ENCODE measurements around the gene AIG1. TPM values are rescaled to one million over a fixed set of nuclear protein-coding genes. Genes with fewer than 3 reads are reported as not detected.

The AIG1 gene
- total RNA-seq, 2 experiments from 2014 or later, result 21.2 to 22.8 TPM

DNA sequence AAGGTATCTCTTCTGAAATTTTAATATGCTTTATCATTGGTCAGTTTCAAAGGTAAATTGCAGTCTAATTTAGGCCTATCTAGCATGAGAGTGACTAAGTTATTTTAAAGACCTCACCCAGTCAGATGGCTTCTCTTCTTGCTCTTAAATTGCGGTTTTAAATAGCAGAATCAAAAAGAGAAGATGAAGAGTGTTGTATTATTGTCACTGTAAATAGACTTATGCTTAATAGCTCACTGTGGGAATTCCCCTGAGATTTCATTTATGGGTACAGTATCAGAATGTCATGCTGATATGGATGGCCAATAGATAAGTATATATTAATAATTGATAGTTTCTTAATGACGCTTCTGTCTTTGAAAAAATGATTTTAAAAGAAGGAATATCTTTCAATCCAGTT, 35.7 kb downstream of the AIG1 start:
- CTCF ChIA-PET, result interaction anchor here (1.0 kb wide), 1 partner anchor 9 kb away, joined by 3 read pairs; no protein-coding TSS in a partner anchor
- H3K9me3 Mint-ChIP-seq (ENCODE audit: low read depth), result no peaks in the 10 kb centered on the region

DNA sequence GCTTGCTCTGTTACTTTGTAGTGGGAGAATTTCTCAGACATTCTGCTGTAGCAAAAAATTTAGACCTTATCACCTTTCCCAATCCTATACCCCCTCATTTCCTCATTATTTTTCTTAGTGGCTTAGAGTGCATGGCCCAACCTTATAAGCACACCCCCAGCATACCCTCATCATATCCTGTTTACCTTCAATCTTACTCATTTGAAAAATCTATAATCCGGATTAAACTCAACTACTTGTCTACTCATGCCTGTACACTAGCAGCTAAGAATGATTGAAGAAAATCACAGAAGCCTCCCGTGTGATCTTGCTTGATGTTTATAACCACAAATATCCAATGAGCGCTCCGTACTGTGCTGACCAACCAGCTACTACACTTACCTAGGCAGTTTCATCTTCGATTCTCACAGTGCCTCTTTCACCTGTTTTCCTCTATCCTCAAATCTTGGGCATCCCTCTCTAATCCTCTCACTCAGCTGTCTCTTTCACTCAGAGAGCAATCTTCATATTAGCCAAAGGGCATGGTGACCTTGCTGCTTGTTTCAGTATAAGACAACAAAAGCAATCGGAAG, 36.6 kb downstream of the AIG1 start:
- peaks cover 8% of the 10 kb centered on the region for H3K4me1 Mint-ChIP-seq
- no peak overlapping the region for H3K4me3 Mint-ChIP-seq
- CTCF ChIA-PET, result interaction anchor here (1.0 kb wide), 1 partner anchor 10 kb away, joined by 3 read pairs; no protein-coding TSS in a partner anchor
- H3K9me3 Mint-ChIP-seq (ENCODE audit: low read depth), result no peaks in the 10 kb centered on the region
- intact Hi-C loops (cut with DNase I, micrococcal nuclease), result no loop called here
- no peaks in the 10 kb centered on the region for H3K27me3 Mint-ChIP-seq
- POLR2A ChIA-PET, result no interaction called here
- ATAC-seq (peak; percentile 97), DNase-seq (no peak)
- H3K27ac Mint-ChIP-seq, result no peak overlapping the region
- H3K36me3 Mint-ChIP-seq (ENCODE audit: low read depth), result no peaks in the 10 kb centered on the region

More for the DNA sequence above, 35.7 kb downstream of the AIG1 start:
- Mint-ChIP-seq H3K27me3 (no peaks in the 10 kb centered on the region), H3K27ac (no peak overlapping the region), H3K4me1 (peaks cover 8% of the 10 kb centered on the region), H3K4me3 (no peak overlapping the region), H3K36me3 (ENCODE audit: low read depth) (no peaks in the 10 kb centered on the region)
- intact Hi-C loops (cut with DNase I, micrococcal nuclease), result no loop called here
- DNase-seq, result no peak
- ATAC-seq, result no peak
- POLR2A ChIA-PET, result no interaction called here

DNA sequence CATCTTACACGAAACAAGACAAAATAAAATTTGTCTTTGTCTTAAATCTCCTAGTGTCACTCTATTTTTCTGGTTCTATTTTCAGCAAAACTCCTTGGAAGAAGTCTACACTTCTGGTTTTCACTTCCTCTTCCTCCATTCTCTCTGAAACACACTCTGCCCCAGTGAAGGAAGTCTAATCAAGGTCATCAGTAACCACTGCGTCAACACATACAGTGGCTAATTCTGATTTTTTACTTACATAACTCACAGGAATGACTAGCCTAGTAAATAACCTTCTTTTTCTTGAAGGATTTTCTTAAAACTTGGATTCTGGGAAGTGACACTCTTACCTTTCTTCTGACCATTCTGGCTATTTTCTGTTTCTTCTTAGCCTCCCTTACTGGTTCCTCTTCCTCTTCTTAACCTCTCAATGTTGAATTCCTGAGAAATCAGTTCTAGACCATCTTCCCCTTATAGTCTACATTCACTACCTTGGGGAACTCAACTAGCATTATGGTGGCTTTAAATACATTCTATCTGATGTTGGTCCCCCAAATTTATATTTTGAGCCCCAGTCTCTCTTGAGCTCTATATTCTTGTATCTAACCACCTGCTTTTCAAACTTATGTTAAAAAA, 37.5 kb downstream of the AIG1 start:
- intact Hi-C loops (cut with DNase I, micrococcal nuclease), result no loop called here
- H3K4me3 Mint-ChIP-seq, result no peak overlapping the region
- no peaks in the 10 kb centered on the region for H3K9me3 Mint-ChIP-seq (ENCODE audit: low read depth)
- no peak for DNase-seq
- ChIA-PET CTCF (interaction anchor here (1.5 kb wide), 1 partner anchor 33 kb away, joined by 3 read pairs; no protein-coding TSS in a partner anchor), POLR2A (no interaction called here)
- no peaks in the 10 kb centered on the region for H3K27me3 Mint-ChIP-seq
- peaks cover 7% of the 10 kb centered on the region for H3K4me1 Mint-ChIP-seq
- ATAC-seq, result no peak
- no peaks in the 10 kb centered on the region for H3K36me3 Mint-ChIP-seq (ENCODE audit: low read depth)
- H3K27ac Mint-ChIP-seq, result no peak overlapping the region

DNA sequence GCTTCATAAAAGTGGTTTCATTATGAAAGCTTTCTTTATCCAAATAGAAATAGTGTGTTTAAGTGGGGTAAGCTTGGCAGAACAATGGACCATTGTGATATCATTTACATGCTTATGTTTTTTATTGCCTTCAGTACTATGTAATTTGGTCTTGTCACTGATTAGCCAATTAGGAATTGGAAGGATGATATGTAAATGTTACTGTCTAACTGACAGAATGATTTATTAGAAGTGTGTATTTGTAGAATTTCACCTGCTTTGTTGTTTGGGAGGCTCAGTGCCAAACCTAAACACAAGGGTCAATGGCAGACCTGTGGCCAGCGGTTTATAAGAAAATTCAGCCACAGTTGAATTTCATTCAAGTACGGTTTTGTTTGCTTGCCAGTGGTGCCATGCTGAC, 39.0 kb downstream of the AIG1 start:
- no peak for ATAC-seq
- ChIA-PET CTCF (interaction anchor here (0.7 to 1.5 kb wide), 2 partner anchors 14 to 31 kb away, joined by 3 read pairs; no protein-coding TSS in a partner anchor), POLR2A (no interaction called here)
- H3K9me3 Mint-ChIP-seq (ENCODE audit: low read depth), result no peaks in the 10 kb centered on the region
- DNase-seq, result no peak
- intact Hi-C loops (cut with DNase I, micrococcal nuclease), result no loop called here
- no peak overlapping the region for H3K27ac Mint-ChIP-seq
- H3K36me3 Mint-ChIP-seq (ENCODE audit: low read depth), result no peaks in the 10 kb centered on the region
- no peaks in the 10 kb centered on the region for H3K27me3 Mint-ChIP-seq
- no peak overlapping the region for H3K4me3 Mint-ChIP-seq
- peaks cover 6% of the 10 kb centered on the region for H3K4me1 Mint-ChIP-seq

DNA sequence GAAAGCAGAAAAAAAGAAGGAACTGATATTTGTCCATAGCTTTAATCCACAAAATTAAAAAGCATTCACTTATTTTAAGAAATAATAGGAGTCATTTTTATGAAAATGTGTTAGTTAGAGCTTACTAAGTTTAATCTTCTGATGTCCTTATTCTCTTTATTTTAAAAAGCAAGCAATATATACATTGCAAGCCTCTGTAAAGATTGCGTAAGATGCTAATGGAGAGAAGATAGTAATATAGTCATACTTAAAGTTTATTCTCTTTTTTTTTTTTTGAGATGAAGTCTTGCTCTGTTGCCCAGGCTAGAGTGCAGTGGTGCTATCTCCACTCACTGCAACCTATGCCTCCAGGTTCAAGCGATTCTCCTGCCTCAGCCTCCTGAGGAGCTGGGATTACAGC, 39.7 kb downstream of the AIG1 start:
- H3K4me3 Mint-ChIP-seq, result no peak overlapping the region
- H3K36me3 Mint-ChIP-seq (ENCODE audit: low read depth), result no peaks in the 10 kb centered on the region
- ATAC-seq, result no peak
- POLR2A ChIA-PET, result no interaction called here
- DNase-seq, result no peak
- intact Hi-C loops (cut with DNase I, micrococcal nuclease), result no loop called here
- CTCF ChIA-PET, result no interaction called here
- peaks cover 6% of the 10 kb centered on the region for H3K4me1 Mint-ChIP-seq
- H3K9me3 Mint-ChIP-seq (ENCODE audit: low read depth), result no peaks in the 10 kb centered on the region
- H3K27me3 Mint-ChIP-seq, result no peaks in the 10 kb centered on the region
- H3K27ac Mint-ChIP-seq, result no peak overlapping the region

DNA sequence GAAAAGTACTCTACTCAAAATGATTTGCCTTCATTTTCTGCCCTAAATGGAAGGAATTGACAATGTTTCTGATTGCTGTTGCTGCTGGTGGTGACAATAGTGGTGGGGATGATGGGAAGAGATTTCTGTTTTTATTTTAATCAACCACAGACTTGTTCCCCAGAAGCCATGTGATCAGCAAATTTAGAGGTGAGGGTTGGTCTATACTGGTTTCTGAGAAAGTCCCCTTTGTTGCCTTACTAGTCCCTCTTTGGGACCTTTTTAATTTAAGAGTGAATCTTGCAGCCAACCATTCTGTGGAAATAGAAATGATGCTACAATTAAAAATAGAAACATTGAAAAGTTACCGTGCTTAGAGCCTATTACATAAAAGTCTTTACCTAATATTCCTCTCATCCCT, 43.2 kb downstream of the AIG1 start:
- CTCF ChIA-PET, result interaction anchor here (1.1 to 1.7 kb wide), 3 partner anchors 10 to 18 kb away, joined by 3 to 4 read pairs (median 3); no protein-coding TSS in a partner anchor
- ATAC-seq (no peak), DNase-seq (no peak)
- intact Hi-C loops (cut with DNase I, micrococcal nuclease), result no loop called here
- no peak overlapping the region for H3K4me3 Mint-ChIP-seq
- H3K4me1 Mint-ChIP-seq, result peaks cover 2% of the 10 kb centered on the region
- no peaks in the 10 kb centered on the region for H3K9me3 Mint-ChIP-seq (ENCODE audit: low read depth)
- no peak overlapping the region for H3K27ac Mint-ChIP-seq
- H3K36me3 Mint-ChIP-seq (ENCODE audit: low read depth), result no peaks in the 10 kb centered on the region
- H3K27me3 Mint-ChIP-seq, result no peaks in the 10 kb centered on the region
- POLR2A ChIA-PET, result no interaction called here

DNA sequence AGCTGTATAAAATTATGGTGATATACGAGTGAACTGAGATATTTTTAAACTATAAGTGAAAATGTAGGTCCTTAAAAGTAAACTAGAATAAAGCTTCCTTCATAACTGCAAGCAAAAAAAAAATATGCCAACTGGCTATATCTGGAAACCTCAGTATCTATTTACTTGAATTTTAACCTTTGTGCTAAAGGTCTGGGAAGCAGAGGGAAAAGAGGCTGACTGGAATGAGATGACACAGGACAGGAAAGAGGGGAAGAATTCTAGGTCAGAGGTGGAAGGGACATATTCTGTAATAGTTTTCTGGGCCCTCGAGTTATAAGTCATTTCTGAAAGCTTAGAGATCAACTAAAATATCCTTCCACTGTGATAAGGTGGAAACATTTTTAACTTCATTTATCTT, 46.8 kb downstream of the AIG1 start:
- intact Hi-C loops (cut with DNase I, micrococcal nuclease), result no loop called here
- DNase-seq (no peak), ATAC-seq (no peak)
- Mint-ChIP-seq H3K4me1 (peaks cover 11% of the 10 kb centered on the region), H3K9me3 (ENCODE audit: low read depth) (no peaks in the 10 kb centered on the region), H3K27ac (no peak overlapping the region), H3K36me3 (ENCODE audit: low read depth) (peaks cover 5% of the 10 kb centered on the region), H3K27me3 (no peaks in the 10 kb centered on the region), H3K4me3 (no peak overlapping the region)
- ChIA-PET POLR2A (no interaction called here), CTCF (interaction anchor here (1.1 kb wide), 1 partner anchor 12 kb away, joined by 4 read pairs; no protein-coding TSS in a partner anchor)

DNA sequence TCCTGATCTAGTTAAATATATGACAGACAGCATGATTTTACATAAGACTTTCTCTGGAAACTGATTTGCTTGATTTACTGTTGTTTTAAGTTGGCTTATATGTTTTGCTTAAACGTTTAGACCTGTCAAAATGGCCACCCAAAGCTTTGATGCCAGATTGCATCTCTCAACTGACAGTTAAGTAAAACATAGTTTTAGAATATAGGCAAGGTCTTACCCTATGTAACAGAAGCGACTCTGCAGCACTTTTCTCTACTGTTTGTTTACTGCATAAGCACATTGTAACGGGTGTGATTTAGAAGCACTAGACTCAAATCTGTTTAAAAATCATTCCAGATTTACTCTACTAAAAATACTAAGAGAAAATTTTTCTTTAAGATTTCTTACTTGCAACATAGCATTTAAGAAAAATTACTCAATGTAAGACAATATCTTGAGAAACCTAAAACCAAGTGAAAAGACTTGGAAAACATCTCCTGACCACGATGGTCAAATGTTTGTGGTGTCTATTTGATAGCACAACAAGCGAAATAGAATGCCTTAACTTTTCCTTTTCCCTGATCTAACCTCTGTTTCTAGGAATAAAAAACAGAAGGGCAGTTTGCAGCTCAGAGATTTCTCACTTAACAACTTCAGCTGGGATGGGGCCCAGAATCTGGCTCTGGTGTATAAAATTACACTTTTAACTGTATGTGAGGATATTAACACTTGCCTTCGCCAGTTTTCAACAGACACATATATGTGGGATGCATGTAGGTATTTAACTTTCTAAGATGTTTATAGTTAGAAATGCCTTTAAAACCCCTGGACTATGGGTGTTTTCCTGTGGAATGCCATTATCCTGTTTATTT, 47.4 kb downstream of the AIG1 start:
- H3K9me3 Mint-ChIP-seq (ENCODE audit: low read depth), result no peaks in the 10 kb centered on the region
- H3K4me1 Mint-ChIP-seq, result peaks cover 12% of the 10 kb centered on the region
- no peak overlapping the region for H3K27ac Mint-ChIP-seq
- ATAC-seq, result no peak
- POLR2A ChIA-PET, result no interaction called here
- no peak overlapping the region for H3K4me3 Mint-ChIP-seq
- CTCF ChIA-PET, result no interaction called here
- no peak for DNase-seq
- no peaks in the 10 kb centered on the region for H3K27me3 Mint-ChIP-seq
- peaks cover 5% of the 10 kb centered on the region for H3K36me3 Mint-ChIP-seq (ENCODE audit: low read depth)
- intact Hi-C loops (cut with DNase I, micrococcal nuclease), result no loop called here

DNA sequence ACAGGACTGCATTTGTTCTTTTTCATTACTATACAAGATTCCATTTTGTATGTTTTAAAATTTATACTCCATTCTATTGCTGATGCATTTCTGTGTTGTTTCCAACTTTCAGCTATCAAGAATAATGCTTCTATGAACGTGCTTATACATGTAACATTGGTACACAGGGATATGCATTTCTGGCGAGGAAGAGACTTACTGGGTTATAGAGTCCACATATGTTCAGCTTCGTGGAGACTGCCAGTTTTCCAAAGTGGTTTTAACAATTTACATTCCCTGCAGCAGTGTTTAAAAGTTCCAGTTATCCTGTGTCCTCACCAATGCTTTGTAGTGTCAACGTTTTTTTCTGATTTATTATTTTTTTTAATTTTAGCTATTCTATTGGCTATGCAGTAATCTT, 48.5 kb downstream of the AIG1 start:
- ChIA-PET POLR2A (no interaction called here), CTCF (interaction anchor here (0.5 to 1.7 kb wide), 3 partner anchors 17 to 210 kb away, joined by 3 to 7 read pairs (median 5); no protein-coding TSS in a partner anchor)
- H3K27ac Mint-ChIP-seq, result no peak overlapping the region
- H3K9me3 Mint-ChIP-seq (ENCODE audit: low read depth), result no peaks in the 10 kb centered on the region
- DNase-seq (no peak), ATAC-seq (no peak)
- peaks cover 10% of the 10 kb centered on the region for H3K4me1 Mint-ChIP-seq
- intact Hi-C loops (cut with DNase I, micrococcal nuclease), result no loop called here
- H3K36me3 Mint-ChIP-seq (ENCODE audit: low read depth), result peaks cover 5% of the 10 kb centered on the region
- H3K27me3 Mint-ChIP-seq, result no peaks in the 10 kb centered on the region
- no peak overlapping the region for H3K4me3 Mint-ChIP-seq

DNA sequence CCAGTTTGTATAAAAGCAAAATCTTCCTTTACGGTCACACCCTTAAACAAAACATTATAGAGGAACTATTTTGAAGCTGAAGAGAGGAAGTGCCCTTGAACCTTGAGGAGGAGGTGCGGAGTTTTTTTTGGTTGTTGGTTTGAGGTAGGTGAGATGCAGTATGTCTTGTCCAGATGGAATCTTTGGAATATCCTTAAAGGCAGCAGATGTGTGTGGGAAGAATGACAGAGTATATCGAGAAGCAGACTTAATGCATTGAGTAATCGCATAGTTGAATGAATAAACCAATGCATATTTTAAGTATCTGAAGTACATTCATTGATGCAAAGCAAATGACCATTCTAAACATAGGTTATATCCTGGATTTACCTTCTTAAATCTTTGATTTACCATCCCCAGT, 49.9 kb downstream of the AIG1 start:
- POLR2A ChIA-PET, result no interaction called here
- DNase-seq, result no peak
- ATAC-seq, result no peak
- Mint-ChIP-seq H3K27ac (no peak overlapping the region), H3K4me1 (peaks cover 10% of the 10 kb centered on the region), H3K27me3 (no peaks in the 10 kb centered on the region), H3K4me3 (no peak overlapping the region), H3K9me3 (ENCODE audit: low read depth) (no peaks in the 10 kb centered on the region), H3K36me3 (ENCODE audit: low read depth) (peaks cover 5% of the 10 kb centered on the region)
- intact Hi-C loops (cut with DNase I, micrococcal nuclease), result no loop called here
- CTCF ChIA-PET, result interaction anchor here (1.6 kb wide), 1 partner anchor 18 kb away, joined by 7 read pairs; no protein-coding TSS in a partner anchor

DNA sequence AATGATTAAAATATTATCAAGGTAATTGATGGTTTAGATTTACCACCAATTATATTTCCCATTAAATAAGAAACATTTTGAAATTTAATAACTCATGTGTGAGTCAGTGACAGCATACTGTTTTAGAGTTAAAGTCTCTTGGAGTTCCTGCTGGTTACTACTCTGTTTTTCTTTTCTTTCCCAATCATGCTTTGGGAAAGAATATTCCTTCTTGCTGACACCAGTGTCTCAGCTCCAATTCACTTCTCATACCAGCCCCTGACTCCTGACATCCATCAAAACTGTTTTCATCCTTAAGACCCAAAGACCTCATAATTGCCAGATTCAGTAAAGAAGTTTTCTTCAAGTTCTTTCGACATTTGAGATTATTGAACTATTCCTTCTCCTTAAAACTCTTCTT, 50.3 kb downstream of the AIG1 start:
- Mint-ChIP-seq H3K27ac (no peak overlapping the region), H3K27me3 (no peaks in the 10 kb centered on the region), H3K9me3 (ENCODE audit: low read depth) (no peaks in the 10 kb centered on the region), H3K36me3 (ENCODE audit: low read depth) (peaks cover 5% of the 10 kb centered on the region), H3K4me3 (no peak overlapping the region), H3K4me1 (peaks cover 10% of the 10 kb centered on the region)
- ChIA-PET POLR2A (no interaction called here), CTCF (interaction anchor here (1.6 kb wide), 1 partner anchor 19 kb away, joined by 7 read pairs; no protein-coding TSS in a partner anchor)
- DNase-seq, result no peak
- intact Hi-C loops (cut with DNase I, micrococcal nuclease), result no loop called here
- no peak for ATAC-seq

All from activated CD4-positive, alpha-beta T cell treated with anti-CD3 and anti-CD28 coated beads for 36 hours (primary cell).